Activated T-cell treated with anti-CD3 and anti-CD28 coated beads for 24 hours (primary cell): ENCODE data around the gene ILK.
A peak's percentile ranks its signal among the peaks of the same experiment; 100 is the strongest.

ENCODE experiments used
- DNase-seq: peaks from one replicate; pipeline ENCODE4 v3.0.0-alpha.2; 2020; ENCODE audit warnings: low read depth

ILK gene

GRCh38 chr11:6603287-6604080 is at the start of gene ILK, which contains the start of gene RRP8:
ILK (plus strand) TSS chr11:6603774; CDS start chr11:6604272, 498 bp downstream.
RRP8 (minus strand) TSS chr11:6603616; CDS start chr11:6603502, 114 bp downstream.
- DNase-seq = peak; percentile 84

- DNase-seq = no peak
Observed at GRCh38 chr11:6554828-6555706, 48.5 kb upstream of the ILK start.

DNA sequence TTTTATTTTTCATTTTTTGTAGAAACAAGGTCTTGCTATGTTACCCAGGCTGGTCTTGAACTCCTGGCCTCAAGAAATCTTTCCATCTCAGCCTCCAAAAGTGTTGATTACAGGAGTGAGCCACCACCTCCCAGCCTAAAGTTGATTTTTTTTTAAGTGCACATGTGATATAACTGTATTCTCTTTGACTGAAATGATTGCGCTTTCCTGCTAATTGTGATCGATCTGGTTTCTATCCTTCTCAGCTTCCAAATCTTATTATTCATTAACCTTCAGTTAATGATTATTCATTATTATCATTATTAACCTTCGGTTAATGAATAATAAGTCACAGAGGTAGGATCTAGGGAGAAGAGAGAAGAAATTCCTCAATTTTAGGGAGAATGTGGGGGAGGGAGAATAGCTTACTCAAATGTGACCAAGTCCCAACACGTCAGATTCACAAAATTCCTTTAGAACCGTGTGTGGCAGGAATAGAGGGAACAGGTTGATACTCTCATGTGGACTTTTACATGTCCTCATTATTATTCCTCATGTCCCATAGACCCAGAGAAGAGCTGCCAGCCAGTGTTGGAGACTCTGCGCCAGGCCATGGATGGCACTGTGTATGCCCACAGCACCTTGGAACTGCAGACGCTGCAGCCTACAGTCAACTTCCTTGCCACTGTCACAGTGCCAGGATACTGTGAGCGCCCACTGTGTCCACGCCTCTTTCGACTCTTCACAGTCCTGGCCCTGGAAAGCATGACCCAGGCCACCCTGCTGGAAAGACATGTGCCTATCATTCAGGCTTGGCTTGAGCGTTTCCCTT is 47.2 kb upstream of the ILK start:
- DNase-seq = no peak

- no peak for DNase-seq
Observed at GRCh38 chr11:6557063-6557462, 46.5 kb upstream of the ILK start.

GRCh38 chr11:6557761-6558674 is 45.6 kb upstream of the ILK start:
- DNase-seq = no peak

- DNase-seq = no peak
Observed at GRCh38 chr11:6559369-6559768, 44.2 kb upstream of the ILK start.

DNA sequence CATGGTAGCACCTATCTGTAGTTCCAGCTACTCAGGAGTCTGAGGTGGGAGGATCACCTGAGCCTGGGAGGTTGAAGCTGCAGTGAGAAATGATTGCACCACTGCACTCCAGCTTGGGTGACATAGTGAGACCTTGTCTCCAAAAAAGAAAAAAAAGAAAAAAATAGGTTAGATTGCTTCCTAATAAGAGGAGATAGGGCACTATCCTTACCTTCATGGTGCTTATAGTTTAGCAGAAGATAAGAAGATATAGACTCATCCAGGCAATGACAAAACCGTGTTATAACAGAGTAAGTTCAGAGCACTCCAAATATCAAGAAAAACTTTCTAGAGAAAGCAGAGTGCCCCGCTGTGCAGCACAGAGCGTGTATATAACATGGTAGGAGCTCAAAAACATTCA is 42.3 kb upstream of the ILK start:
- DNase-seq = no peak

DNA sequence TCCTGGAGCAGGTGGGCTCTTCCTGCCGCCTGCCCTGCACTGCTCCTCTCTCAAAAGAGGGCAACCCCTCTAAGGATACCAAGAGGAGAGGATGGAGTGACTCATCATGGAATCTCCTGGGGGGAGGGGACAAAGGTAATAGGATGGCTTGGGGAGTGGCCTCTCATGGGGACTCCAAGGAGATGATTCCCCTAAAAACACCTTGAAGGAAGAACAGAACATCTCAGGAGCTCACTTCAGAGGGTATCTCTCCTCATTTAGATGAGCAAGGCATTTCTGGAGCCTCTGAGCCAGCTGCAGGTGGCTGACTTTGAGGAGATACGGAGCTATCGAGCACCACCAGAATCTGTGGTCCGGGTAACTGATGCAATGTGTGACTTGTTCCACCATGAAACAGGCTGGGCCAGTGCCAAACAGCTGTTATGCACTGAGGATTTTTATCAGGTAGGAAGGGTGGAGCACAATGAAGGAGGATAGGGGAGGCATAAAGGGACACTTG is 40.4 kb upstream of the ILK start:
- DNase-seq = no peak

DNA sequence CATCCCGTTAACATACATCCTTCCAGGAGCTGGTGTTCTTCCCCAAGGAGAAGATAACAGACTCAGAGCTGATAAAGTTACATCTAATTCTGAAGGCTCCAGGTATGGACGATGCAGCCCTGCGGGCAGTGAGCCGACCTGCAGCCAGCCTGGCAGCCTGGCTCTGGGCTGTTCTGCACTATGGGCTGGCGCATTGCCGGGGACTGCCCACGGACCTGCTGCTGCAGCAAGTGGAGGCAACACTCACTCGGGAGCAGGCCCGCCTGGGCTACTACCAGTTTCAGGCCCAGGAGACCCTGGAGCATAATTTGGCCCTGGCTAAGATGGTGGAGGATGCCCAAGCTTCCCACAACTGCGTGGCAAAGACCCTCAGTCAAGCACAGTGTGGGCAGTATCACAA is 39.9 kb upstream of the ILK start:
- no peak for DNase-seq

DNA sequence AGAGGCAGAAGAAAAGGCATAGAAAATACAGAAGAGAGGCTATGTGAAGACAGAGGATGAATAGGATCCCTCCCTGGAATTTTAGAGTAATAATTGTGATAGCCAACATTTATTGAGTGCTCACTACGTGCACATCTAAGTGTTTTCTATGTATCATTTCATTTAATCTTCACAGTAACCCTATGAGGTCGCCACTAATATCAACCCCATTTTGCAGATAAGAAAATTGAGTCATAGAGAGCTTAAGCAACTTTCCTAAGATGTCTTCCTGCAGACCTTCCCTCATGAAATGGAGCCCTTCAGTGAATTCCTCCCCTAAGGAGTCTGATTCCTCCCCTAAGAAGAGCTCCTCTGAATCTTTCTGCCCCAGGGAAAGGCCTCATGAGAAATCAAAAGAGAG is 38.2 kb upstream of the ILK start:
- no peak for DNase-seq

- DNase-seq = no peak
Observed at GRCh38 chr11:6565988-6566703, 37.4 kb upstream of the ILK start.

GRCh38 chr11:6566704-6567370 is 36.7 kb upstream of the ILK start:
- DNase-seq = no peak

DNA sequence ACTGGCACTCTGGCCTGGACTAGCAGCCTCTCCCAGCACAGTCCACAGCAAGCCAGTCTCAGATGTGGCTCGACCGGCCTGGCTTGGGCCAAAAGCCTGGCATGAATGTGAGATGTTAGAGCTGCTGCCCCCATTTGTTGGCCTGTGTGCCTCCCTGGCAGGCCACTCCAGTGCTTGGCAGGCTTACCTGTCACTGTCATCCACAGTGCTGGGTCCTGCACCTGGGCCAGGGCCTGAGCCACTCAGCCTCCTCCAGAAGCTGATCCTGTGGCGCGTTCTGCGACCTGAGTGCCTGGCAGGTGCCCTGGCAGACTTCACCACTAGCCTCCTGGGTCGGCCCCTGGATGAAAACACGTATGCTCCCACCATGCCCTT is 36.2 kb upstream of the ILK start:
- DNase-seq = no peak

DNA sequence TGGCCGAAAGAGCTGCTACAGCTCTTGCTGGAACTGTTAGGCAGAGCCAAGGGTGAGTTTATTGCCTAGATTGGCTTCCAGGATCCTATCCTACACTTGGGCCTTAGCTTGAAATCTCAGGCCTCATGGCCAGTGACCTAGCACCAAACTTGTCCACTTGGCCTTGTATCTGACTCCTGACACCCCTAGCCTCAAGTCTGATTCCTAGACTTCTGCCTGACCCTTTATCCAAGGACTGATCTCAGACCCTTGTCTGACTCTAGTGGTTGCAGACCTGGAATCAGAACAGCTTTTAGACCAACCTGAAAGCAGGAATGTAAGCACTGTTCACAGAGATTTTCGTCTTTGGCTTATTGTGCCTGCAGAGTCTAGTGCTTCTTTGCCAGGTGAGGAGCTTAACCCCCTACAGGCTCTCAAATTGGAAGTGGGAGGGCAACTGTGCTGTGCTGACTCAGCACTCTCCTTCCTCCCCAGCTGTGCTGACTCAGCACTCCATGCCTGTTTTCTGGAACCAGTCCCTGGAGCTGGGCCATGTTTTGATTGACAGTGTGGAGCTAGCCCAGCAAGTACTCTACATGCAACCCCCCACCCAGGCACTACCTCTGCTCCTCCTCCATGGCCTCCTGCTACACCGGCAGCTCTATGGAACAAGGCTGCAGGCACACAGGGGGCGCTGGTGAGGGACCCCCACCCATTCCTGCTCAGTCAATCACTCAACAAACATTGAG is 35.2 kb upstream of the ILK start:
- no peak for DNase-seq

GRCh38 chr11:6569706-6570105 is 33.9 kb upstream of the ILK start:
- no peak for DNase-seq

GRCh38 chr11:6570691-6571427 is 32.7 kb upstream of the ILK start:
- DNase-seq = no peak

- no peak for DNase-seq
Observed at GRCh38 chr11:6571434-6572008, 32.1 kb upstream of the ILK start.

DNA sequence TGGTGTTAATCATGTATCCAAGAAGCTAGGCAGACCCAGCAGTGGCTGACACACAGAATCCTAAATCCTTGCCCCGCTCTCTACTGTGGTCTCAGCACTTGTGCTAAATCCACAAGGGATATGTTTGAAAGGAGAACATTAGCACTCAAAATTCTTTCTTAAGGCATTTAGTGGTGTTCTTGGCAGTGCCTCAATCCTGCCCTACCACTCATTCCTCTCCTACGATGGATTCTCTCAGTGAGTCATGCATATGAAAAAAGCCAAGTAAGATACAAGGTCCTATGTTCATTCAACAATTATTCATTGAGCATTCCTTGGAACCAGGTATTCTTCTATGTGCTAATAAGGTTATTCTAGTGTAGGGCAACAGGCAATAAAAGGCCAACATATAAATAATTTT is 31.4 kb upstream of the ILK start:
- no peak for DNase-seq
